ENCODE measurements around the gene SHF.
A peak's percentile ranks its signal among the peaks of the same experiment; 100 is the strongest.

SHF gene

DNA sequence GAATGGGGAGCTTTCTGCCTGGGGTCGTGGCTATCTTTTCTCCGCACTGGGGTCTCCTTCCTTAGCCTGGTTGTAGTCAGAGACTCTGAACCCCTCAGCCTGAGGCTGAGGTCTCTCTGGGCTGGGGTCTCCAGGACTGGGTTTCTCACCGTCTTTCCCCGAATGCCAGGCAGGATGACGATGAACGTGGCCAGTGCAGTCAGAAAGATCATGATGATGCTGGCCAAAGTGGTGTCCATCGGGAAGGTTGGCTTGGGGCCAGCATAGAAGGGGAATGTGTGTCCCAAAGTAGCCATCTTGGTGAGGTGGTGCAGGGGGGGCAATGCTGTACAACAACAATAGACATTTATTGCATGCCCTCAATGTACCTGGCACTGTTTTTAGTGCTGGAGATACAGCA lies 65.0 kb downstream of the SHF start:
- DNase-seq (ENCODE audit: low spot score): no peak

DNA sequence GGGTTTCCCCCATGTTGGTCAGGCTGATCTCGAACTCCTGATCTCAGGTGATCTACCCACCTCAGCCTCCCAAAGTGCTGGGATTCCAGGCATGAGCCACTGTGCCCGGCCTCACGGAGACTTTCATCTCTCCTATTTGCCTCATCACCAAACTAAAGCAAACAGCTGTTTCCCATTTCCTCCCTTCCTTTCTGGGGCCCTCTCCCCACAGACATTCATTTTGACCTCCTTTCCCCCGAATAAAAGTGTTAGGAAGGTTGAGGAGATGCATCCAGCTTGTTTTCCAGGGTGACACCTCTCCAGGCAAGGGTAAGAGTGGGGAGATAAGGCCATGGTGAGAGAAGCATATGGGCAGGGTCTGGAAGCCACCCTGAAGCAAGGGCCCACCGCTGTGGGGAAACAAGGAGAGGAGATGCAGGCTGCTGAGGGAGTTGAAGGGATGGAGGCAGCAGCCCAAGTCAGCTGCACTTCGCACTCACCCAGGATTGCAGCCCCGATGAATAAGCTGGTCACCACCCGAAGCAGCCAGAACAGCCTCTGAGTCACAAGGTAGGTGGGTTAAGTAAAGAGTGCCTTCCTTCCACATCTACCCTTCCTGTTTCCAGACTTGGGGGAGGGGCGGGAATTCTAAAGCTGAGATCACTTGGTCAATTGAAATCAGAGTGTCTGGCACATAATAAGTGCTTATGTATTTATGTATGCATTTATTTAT lies 65.9 kb downstream of the SHF start:
- peak; percentile 93 for DNase-seq (ENCODE audit: low spot score)

DNA sequence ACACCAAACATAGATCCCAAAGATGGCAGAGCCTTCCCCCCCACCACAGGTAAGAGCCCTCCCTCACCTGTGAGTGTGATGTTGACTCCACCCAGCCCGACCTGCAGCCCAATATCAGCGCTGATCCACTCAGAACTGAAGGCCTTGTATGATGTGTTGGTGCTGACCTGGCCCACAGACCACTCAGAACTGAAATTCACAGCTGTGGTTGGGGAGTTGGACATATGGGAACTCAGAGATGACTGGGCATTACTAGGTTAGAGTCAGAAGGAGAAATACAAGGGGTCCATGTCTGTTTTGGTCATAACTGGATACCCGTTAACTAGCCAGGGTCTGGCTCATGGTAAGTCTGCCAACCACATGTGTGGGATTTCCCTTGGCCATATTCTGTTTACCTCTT lies 66.7 kb downstream of the SHF start:
- no peak for DNase-seq (ENCODE audit: low spot score)

DNA sequence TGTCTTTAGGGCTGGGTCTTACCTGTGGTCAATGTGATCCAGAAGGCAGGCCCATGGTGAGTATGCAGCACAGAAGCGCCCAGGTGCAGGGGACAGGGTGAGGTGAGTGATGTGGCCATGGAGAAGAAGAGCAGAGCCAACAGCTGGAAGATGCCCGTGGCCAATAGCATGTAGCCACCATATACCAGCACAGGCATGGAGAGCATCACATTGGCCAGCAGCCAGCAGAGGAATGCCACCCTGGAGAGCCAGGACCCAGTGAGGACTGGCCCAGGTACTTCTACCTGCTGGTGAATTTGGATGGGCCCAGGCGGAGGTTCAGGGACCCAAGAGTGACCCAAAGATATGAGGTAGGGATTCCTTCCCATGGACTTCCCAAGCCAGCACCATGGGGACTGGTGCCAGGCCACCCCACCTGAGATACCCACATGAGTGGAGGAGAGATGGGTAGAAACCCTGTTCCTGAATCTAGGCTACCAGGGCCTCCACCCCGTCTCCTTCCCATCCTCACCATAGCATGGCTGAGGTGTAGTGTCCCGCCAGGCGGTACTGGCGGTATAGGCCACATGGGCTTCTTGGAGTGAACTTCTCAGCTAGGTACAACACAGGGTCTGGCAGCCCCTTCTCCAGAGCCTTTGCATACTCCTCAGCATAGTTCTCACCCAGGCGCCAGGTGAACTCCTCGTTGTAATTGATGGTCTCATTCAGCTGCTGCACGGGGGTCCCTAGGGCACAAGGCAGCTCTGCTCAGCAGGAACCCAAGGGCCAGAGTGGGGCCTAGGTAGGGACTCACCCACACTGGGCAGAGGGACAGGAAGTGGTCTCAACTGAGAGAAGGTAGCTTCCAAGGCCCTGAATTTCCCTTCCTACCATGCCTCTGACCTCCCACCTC lies 67.4 kb downstream of the SHF start:
- DNase-seq (ENCODE audit: low spot score): no peak

DNA sequence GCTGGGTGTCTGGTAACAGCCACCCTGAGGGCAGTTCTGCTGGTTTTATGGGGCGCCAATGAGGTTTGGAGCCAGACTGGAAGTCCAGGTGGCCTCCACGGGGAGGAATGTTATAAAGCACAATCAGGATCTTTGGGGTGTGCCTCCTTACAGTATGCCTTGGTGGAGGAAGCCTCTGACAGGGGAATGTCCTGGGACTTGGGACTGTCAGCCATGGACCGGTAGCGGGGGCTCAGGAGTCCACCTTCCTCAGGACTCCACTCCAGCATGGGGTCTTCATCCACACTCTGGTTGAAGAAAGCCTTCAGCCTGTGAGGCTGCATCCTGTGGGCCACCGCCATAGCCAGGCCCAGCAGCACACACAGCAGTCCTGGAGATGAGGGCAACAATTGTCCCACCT lies 68.8 kb downstream of the SHF start:
- DNase-seq (ENCODE audit: low spot score): no peak

DNA sequence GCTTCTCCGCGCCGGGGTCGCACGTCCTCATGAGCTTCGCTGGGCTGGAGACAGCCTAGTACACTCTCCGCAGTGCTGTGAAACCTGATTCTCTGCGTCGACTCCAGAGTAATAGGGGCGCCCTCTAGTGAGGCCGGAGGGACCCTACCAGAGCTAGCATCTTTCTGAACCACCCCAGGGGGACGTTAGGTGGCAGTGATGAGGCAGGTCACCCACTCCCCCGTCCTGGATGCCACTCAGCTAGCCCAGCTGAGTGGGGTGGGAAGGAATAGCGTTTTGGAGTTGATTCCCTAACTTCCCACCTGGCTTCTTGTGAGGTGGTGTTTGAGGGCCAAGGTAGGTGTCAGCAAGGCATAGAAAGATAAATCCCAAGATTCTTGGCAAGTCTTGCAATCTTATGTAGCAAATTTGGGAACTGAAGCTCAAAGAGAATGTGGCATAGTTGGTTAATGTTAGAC lies 69.6 kb downstream of the SHF start:
- DNase-seq (ENCODE audit: low spot score): peak; percentile 88

DNA sequence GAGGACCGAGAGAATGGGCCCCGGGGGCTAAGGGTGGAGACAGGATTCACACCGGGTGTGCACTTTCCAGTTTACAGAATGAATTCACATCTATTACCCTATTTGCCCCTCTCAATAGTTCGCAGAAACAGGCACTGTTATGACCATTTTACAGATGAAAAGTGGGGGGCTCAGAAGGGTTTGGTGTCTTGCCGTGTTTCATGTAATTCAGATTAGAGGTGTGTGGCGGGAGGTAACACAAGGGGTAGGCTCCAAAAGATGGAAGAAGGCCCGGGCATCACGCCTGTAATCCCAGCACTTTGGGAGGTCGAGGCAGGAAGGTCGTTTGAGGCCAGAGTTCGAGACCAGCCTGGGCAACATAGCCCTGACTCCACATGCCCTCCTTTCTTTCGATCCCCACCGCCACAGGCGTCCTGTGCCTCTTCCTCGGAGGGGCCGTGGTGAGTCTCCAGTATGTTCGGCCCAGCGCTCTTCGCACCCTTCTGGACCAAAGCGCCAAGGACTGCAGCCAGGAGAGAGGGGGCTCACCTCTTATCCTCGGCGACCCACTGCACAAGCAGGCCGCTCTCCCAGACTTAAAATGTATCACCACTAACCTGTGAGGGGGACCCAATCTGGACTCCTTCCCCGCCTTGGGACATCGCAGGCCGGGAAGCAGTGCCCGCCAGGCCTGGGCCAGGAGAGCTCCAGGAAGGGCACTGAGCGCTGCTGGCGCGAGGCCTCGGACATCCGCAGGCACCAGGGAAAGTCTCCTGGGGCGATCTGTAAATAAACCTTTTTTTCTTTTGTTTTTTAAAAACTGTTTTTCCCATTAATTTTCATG lies 70.2 kb downstream of the SHF start:
- no peak for DNase-seq (ENCODE audit: low spot score)

Measured in kidney tubule cell (primary cell).